Activated CD4-positive, alpha-beta T cell treated with anti-CD3 and anti-CD28 coated beads, Interleukin-2, amount 50 U/mL, for 16 hours (primary cell): ENCODE measurements around the gene MAP7D3.
A peak's percentile ranks its signal among the peaks of the same experiment; 100 is the strongest.
"Not testable (repeated sequence)": the region's sequence is repeated elsewhere in the genome, so short reads cannot be mapped to it uniquely, and the experiment has no call there.

ENCODE experiments used
- DNase-seq: peaks from one replicate; pipeline ENCODE4 v3.0.0-alpha.2; 2020

The MAP7D3 gene

GRCh38 chrX:136246201-136246600 lies 5.0 kb downstream of the MAP7D3 start:
- no peak for DNase-seq

GRCh38 chrX:136237849-136238248 lies 13.4 kb downstream of the MAP7D3 start:
- not testable (repeated sequence) for DNase-seq

GRCh38 chrX:136237074-136237473 lies 14.1 kb downstream of the MAP7D3 start:
- no peak for DNase-seq

DNA sequence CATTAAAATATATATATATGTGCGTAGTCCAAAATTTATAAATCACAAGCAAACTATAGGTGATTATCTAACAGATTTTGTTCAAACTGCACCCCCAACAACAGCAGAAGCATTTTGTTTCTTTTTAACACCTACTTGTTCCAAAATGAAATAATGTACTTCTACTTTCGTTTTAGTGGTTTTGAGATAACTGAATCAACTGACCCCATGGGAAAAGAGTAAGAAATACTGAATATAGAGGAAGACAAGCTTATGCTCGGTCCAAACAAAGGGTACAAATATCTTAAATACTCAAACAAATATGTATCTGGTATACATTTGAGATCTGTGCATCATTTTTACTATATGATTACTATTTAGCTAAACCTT lies 22.4 kb downstream of the MAP7D3 start:
- no peak for DNase-seq

GRCh38 chrX:136227948-136228838 lies 23.0 kb downstream of the MAP7D3 start:
- DNase-seq, result peak; percentile 61

DNA sequence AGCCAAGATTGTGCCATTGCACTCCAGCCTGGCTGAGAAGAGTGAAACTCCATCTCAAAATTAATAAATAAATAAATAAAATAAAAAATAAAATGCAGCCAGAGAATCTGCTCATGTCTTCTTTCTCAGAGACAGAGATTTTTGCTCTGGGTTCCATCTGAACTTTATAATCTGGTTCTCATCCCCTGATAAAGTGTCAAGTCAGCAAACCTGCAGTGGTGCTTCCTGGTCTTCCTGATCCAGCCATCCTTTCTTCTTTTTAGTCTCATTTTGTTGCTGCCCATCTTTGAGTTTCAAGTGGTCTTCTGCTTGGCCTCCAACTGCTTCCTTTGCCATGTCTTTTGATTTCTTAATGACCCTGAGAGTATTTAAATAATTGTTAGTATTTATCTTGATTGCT lies 24.1 kb downstream of the MAP7D3 start:
- DNase-seq, result no peak

- DNase-seq, result no peak
Observed at GRCh38 chrX:136221851-136222513, 29.2 kb downstream of the MAP7D3 start.

GRCh38 chrX:136220951-136221350 lies 30.2 kb downstream of the MAP7D3 start:
- no peak for DNase-seq

- no peak for DNase-seq
Observed at GRCh38 chrX:136220540-136220939, 30.7 kb downstream of the MAP7D3 start.

GRCh38 chrX:136219893-136220292 lies 31.3 kb downstream of the MAP7D3 start:
- DNase-seq, result no peak

GRCh38 chrX:136215559-136215958 lies 35.6 kb downstream of the MAP7D3 start:
- DNase-seq, result no peak

DNA sequence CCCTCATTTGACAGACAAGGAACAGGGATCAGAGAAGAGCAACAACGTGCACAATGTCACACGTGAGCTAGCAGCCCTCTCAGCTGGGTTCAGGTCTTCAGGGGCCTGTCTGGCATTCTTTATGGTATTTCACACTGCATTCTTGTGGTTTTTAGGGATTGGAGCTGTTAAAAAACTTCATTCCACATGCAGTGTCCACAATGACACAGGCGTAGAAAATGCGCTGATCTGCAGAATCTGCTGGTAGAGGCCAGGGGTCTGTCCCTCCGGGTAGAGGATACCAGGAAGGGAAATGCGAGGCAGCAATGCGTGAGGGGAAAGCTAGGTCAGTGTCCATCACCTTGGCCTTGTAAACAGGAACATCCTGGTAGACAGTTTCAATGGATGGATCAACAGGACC lies 36.6 kb downstream of the MAP7D3 start:
- DNase-seq, result no peak

GRCh38 chrX:136212557-136213111 lies 38.6 kb downstream of the MAP7D3 start:
- DNase-seq, result no peak

- DNase-seq, result no peak
Observed at GRCh38 chrX:136211766-136212556, 39.2 kb downstream of the MAP7D3 start.

- no peak for DNase-seq
Observed at GRCh38 chrX:136210806-136211205, 40.4 kb downstream of the MAP7D3 start.

GRCh38 chrX:136210243-136210642 lies 41.0 kb downstream of the MAP7D3 start:
- no peak for DNase-seq

DNA sequence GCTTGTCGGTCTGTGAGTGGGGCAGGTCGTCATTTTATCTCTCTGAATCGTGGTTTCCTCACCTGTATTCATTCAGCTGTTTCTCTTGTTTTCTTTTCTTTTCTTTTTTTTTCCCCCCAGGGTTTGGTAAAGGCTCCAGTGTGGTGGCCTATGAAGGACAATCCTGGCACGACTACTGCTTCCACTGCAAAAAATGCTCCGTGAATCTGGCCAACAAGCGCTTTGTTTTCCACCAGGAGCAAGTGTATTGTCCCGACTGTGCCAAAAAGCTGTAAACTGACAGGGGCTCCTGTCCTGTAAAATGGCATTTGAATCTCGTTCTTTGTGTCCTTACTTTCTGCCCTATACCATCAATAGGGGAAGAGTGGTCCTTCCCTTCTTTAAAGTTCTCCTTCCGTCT lies 41.4 kb downstream of the MAP7D3 start:
- DNase-seq, result no peak

DNA sequence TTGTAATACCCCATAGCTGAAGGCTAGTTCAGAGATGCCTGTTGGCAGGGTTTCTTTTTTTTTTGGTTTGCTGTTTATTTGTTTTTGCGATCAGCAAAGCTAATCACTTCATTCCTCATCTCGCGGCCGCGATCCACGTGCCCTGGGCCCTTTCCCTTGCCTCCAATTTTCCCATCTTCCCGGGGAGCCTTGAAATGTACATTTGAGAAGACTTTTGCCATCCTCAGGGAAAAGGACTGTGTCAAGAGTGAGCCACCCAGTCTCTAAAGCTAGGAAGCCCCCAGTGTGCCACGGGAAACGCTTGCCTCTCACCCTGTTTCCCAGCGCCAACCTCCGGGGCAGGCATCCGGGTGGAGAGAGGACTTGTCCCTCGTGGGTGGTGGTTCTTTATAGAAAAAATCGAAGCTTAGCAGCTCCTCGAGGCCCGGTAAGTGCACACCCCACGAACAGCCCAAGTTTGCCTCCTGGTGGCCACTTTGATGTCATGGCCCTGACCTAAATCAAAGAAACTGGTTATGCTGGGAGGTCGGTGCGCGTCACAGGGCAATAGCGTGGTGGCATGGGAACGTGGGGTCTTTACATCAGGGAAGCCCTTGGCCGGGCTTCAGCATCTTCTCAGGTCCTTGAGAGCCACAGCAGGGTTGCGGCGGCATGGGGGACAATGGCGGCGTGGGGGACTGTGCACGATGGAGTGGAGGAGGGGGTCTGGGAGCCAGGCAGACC lies 42.0 kb downstream of the MAP7D3 start:
- DNase-seq, result peak; percentile 23

DNA sequence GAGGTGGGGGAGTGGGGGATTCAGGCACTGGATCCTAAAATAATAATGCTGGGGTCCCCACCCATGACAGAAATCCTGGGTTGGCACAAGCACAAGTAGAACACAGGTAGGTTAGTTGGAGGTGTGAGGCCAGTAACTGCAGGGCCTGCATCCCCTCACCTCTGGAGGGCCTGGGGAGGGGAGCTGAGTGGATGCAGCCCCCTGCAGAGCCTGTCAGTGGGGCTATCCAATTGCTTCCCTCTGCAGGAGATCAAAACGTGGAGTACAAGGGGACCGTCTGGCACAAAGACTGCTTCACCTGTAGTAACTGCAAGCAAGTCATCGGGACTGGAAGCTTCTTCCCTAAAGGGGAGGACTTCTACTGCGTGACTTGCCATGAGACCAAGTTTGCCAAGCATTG lies 43.7 kb downstream of the MAP7D3 start:
- no peak for DNase-seq

DNA sequence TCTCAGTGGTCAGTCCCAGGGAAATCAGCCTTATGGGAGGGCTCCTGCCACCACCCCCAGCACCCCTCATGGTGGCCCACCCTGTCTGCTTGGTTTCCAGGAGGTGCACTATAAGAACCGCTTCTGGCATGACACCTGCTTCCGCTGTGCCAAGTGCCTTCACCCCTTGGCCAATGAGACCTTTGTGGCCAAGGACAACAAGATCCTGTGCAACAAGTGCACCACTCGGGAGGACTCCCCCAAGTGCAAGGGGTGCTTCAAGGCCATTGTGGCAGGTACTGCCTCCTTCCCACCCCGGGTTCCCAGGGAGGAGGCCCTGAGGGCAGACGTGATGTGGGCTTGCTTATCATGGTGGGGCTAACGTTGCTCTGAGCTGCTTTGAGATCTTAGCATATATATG lies 44.3 kb downstream of the MAP7D3 start:
- no peak for DNase-seq

DNA sequence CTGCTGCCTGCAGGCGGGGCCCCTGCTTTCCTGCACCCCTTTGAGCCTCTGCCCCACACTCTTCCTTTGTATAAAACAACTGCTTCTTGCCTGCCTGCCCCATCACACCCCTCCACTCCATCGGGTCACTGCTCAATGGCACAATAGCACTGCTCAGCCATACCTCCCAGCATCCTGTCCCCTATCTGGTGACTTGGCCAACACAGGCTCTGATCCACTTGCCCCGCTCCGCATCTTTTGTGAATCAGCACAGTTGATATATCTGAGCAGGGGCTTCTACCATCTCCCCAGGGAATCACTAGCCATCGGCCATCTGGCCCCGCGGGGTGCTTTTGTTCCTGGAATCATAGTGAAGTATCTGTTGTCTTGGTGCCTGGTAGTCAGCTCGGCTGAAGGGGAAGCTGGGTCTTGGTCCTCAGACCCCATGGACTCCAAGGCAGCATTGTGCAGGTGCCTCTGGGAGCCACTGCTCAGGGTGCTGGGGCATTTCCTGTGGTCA lies 45.3 kb downstream of the MAP7D3 start:
- no peak for DNase-seq

DNA sequence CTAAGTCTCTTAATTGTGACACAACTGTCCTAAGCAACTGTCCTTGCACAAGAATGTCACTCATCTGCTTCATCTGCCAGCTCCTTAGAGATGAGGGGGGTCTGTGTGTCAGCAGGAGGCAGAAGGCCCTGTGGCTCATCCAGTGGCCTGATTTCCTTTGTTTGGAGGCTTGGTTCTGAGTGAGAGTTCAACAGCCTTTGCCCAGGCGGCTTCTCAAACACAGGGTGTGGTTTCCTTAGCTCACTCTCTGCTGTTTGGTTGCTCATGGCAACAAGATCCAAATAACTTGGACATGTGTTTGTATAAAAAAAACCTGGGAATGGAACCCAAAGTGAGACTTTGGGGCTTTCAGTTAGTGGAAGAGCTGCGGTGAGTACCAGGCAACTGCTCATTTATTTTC lies 46.6 kb downstream of the MAP7D3 start:
- peak; percentile 20 for DNase-seq
